Measurements from ENCODE around the gene HHAT.

Gene HHAT

GRCh38 chr1:210315529-210315928 is 13.2 kb upstream of the HHAT start:
- TF ChIP-seq CTCF (IDR thresholded peaks at IDR 0.05) = no peak

- no peak for TF ChIP-seq CTCF (IDR thresholded peaks at IDR 0.05)
These were observed 7.6 kb upstream of the HHAT start for GRCh38 chr1:210321131-210321530.

GRCh38 chr1:210321552-210321951 is 7.2 kb upstream of the HHAT start:
- TF ChIP-seq CTCF (IDR thresholded peaks at IDR 0.05) = no peak

GRCh38 chr1:210323957-210324356 is 4.7 kb upstream of the HHAT start:
- TF ChIP-seq CTCF (IDR thresholded peaks at IDR 0.05) = no peak

- TF ChIP-seq CTCF (IDR thresholded peaks at IDR 0.05) = no peak
These were observed 3.6 kb upstream of the HHAT start for GRCh38 chr1:210325026-210325670.

- TF ChIP-seq CTCF (IDR thresholded peaks at IDR 0.05) = no peak
These were observed 513 bp upstream of the HHAT start for GRCh38 chr1:210328032-210328745.

GRCh38 chr1:210330279-210330866 is 1.7 kb downstream of the HHAT start:
- no peak for TF ChIP-seq CTCF (IDR thresholded peaks at IDR 0.05)
